GM12878 (cell line): Measurements from ENCODE around the gene TOP1. TPM values are rescaled to one million over a fixed set of nuclear protein-coding genes. Genes with fewer than 3 reads are reported as not detected.

Experiments used
- ATAC-seq: fragments of 200-7000 bp; cut with Tn5 transposase; 3 replicates; pipeline ENCODE4 v1.9.1; 2020; ENCODE audit warnings: mild to moderate bottlenecking, moderate library complexity
- BruUV-seq: library from RNA; stranded (reverse); fragments of 400-500 nt; replicated peaks from 2 replicates; lab custom pipeline; 2021; lab: Mats Ljungman, UMichigan
- CTCF ChIA-PET: fragments of 300-600 bp; sonication (Branson Sonifier 250); formaldehyde crosslinking; extraction: SDS; loops from one replicate; lab custom pipeline; 2021; ENCODE audit warnings: inconsistent platforms; lab: Yijun Ruan, JAX
- POLR2A ChIA-PET: fragments of 350-600 bp; formaldehyde crosslinking; extraction: SDS; loops from one replicate; lab custom pipeline; 2021; ENCODE audit warnings: inconsistent platforms; lab: Charles Lee
- RAD21 ChIA-PET: fragments of 300-600 bp; sonication (Branson Sonifier 250); formaldehyde crosslinking; loops from one replicate; lab custom pipeline; 2023; ENCODE audit warnings: antibody characterized with exemption; ENCODE audit not compliant: unreplicated experiment; lab: Charles Lee
- SMC1A ChIA-PET: fragments of 300-600 bp; sonication (Branson Sonifier 250); formaldehyde crosslinking; loops from one replicate; lab custom pipeline; 2023; ENCODE audit not compliant: unreplicated experiment, uncharacterized antibody; lab: Charles Lee
- DNase-seq: peaks from one replicate; pipeline ENCODE4 v3.0.0-alpha.2; 2011; ENCODE audit warnings: low read depth, low spot score
- FAIRE-seq: peaks from 3 replicates; lab custom pipeline; 2011; peaks lifted over from hg19 to GRCh38; lab: Jason Lieb, UNC
- H2AFZ ChIP-seq: 2 replicates; pipeline ENCODE4 v1.6.0; 2011; ENCODE audit warnings: low read depth, low read length, control low read depth; ENCODE audit not compliant: control insufficient read depth
- H3K27ac ChIP-seq: 2 replicates; pipeline ENCODE4 v1.5.1; 2011; ENCODE audit warnings: control low read depth; ENCODE audit not compliant: control insufficient read depth, insufficient read depth
- H3K27me3 ChIP-seq, 2 experiments: replicated peaks in 1 of 2; 2 replicates each; pipeline versions ENCODE4 v1.6.0 to v1.6.1; 2011; ENCODE audit warnings: low read length in 1 of 2; ENCODE audit not compliant: control insufficient read depth in 2 of 2, insufficient read depth in 2 of 2
- H3K36me3 ChIP-seq, 2 experiments: 2 replicates each; pipeline ENCODE4 v1.5.1; 2011; ENCODE audit warnings: low read length in 1 of 2; ENCODE audit not compliant: control insufficient read depth in 2 of 2, insufficient read depth in 2 of 2
- H3K4me1 ChIP-seq: 2 replicates; pipeline ENCODE4 v1.6.1; 2011; ENCODE audit warnings: mild to moderate bottlenecking, low read length, moderate library complexity, mixed read lengths; ENCODE audit not compliant: control insufficient read depth, insufficient read depth
- H3K4me2 ChIP-seq: 2 replicates; pipeline ENCODE4 v1.6.0; 2011; ENCODE audit warnings: control low read depth; ENCODE audit not compliant: control insufficient read depth, insufficient read depth
- H3K4me3 ChIP-seq: fragments of 200-600 bp; sonication (generic); 2 replicates; pipeline ENCODE4 v1.5.1; 2016
- H3K79me2 ChIP-seq: 2 replicates; pipeline ENCODE4 v1.6.0; 2011; ENCODE audit warnings: low read length; ENCODE audit not compliant: control insufficient read depth, insufficient read depth
- H3K9ac ChIP-seq: 2 replicates; pipeline ENCODE4 v1.8.0; 2011; ENCODE audit warnings: low read length, control low read depth, mixed read lengths; ENCODE audit not compliant: control insufficient read depth, insufficient read depth
- H3K9me3 ChIP-seq: replicated peaks from 3 replicates; pipeline ENCODE4 v1.5.1; 2011; ENCODE audit warnings: mild to moderate bottlenecking, low read length; ENCODE audit not compliant: control insufficient read depth, insufficient read depth
- H4K20me1 ChIP-seq: 2 replicates; pipeline ENCODE4 v1.6.0; 2011; ENCODE audit not compliant: control insufficient read depth, insufficient read depth
- CBX5 ChIP-seq: sonication (generic); IDR thresholded peaks from 2 replicates; pipeline ENCODE4 v1.6.1; 2016; ENCODE audit warnings: low read depth, moderate library complexity, mild to moderate bottlenecking, inconsistent platforms
- KDM1A ChIP-seq: fragments of 200-600 bp; sonication (generic); IDR thresholded peaks from 2 replicates; pipeline ENCODE4 v1.6.1; 2016; ENCODE audit warnings: borderline replicate concordance
- SRF ChIP-seq, 2 experiments: IDR thresholded peaks; 2 replicates each; pipeline ENCODE4 v1.6.1; 2011; ENCODE audit warnings: low read depth in 2 of 2, low read length in 2 of 2, mild to moderate bottlenecking in 1 of 2, moderate library complexity in 1 of 2
- YBX1 ChIP-seq: fragments of 450-650 bp; IDR thresholded peaks from 2 replicates; pipeline ENCODE4 v1.6.1; 2016; ENCODE audit warnings: antibody characterized with exemption
- ZNF274 ChIP-seq: IDR thresholded peaks from one replicate; pipeline ENCODE4 v1.8.0; 2011; ENCODE audit not compliant: insufficient read length, insufficient read depth
- WGBS: methylation state at CpG from one replicate; pipeline ENCODE4 v1.1.6; 2016; ENCODE audit warnings: low lambda C conversion rate; ENCODE audit not compliant: insufficient replicate concordance, insufficient coverage; ENCODE audit errors: missing lambda C conversion rate; 5-methylcytosine and 5-hydroxymethylcytosine counted together
- in situ Hi-C: fragments of 300-500 bp; cut with MboI; formaldehyde crosslinking; loops from 9 replicates; pipeline ENCODE4 v1.14.3; 2018; ENCODE audit warnings: mixed read lengths
- intact Hi-C: fragments of 100-400 bp; cut with micrococcal nuclease; formaldehyde crosslinking; loops from one replicate; pipeline ENCODE4 v1.14.2; 2022; ENCODE audit not compliant: unreplicated experiment
- polyA plus RNA-seq, 11 experiments: library from polyadenylated mRNA; depleted of rRNA in 4 of 11; unstranded in 6 of 11; stranded (reverse) in 5 of 11; fragments of >200 nt; fragmentation: Nextera tagmentation in 4 of 11; fragmentation: Illumina TruSeq in 1 of 11; extraction: Ambion mirVana in 4 of 11; extraction: Trizol in 1 of 11; gene quantifications; 1 replicate in 1 of 11; 2 replicates in 10 of 11; pipeline versions ENCODE4 v1.2.1 to v1.2.3, GENCODE V29; 2011 to 2016; ENCODE audit warnings: inconsistent platforms in 2 of 11, missing spikeins in 2 of 11, low read depth in 1 of 11
- total RNA-seq, 4 experiments: library from RNA; depleted of rRNA in 3 of 4; stranded (reverse); fragments of >200 nt in 3 of 4; fragmentation: Illumina TruSeq in 1 of 4; extraction: Trizol in 1 of 4; gene quantifications; 2 replicates each; pipeline versions ENCODE4 v1.2.1 to v1.2.3, GENCODE V29; 2013 to 2021
- TF ChIP-seq, protein P1 (sequence below): IDR thresholded peaks from 2 replicates; pipeline ENCODE4 v1.6.1; 2011; ENCODE audit warnings: borderline replicate concordance, low read depth, mild to moderate bottlenecking, moderate library complexity, low read length; ENCODE audit not compliant: insufficient read depth, poor library complexity, severe bottlenecking
- TF ChIP-seq, protein P2 (sequence below): IDR thresholded peaks from 2 replicates; pipeline ENCODE4 v1.6.1; 2011; ENCODE audit warnings: borderline replicate concordance, low read depth, mild to moderate bottlenecking, moderate library complexity, mixed read lengths, low read length; ENCODE audit not compliant: insufficient read depth; ENCODE audit errors: extremely low read length
- TF ChIP-seq, protein P3 (sequence below): IDR thresholded peaks from 2 replicates; pipeline ENCODE4 v1.6.1; 2012; ENCODE audit warnings: low read depth, low read length, improper control_type of control experiment
- TF ChIP-seq, protein P4 (sequence below): IDR thresholded peaks from 2 replicates; pipeline ENCODE4 v1.6.1; 2011; ENCODE audit warnings: low read depth, mild to moderate bottlenecking, low read length, moderate library complexity, borderline replicate concordance; ENCODE audit errors: extremely low read depth

TOP1 gene
- total and polyA plus RNA-seq, 10 of the 15 experiments (the other 5 are each of a cell fraction or from before 2014, with no cell fraction given) = 21.5 to 128 (median 47.3) TPM

DNA sequence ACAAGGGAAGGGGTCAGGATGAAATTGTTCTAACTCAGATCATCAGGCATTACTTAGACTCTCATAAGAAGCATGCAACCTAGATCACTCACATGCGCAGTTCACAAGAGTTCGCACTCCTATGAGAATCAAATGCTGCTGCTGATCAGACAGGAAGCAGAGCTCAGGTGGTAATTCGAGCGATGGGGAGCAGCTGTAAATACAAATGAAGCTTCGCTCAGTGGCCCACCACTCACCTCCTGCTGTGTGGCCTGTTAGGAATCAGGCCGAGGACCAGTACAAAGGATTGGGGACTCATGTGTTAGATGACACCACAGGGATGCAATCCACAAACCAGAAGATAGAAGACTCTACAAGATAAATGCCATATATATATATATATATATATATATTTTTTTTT, 31.5 kb upstream of the TOP1 start:
- Histone ChIP-seq H3K4me3 (no peak overlapping the region), H3K79me2 (no peaks in the 10 kb centered on the region), H3K27me3 (no peaks in the 10 kb centered on the region), H3K27ac (no peak overlapping the region), H3K4me2 (no peak overlapping the region), H3K9me3 (no peaks in the 10 kb centered on the region), H3K9ac (no peak overlapping the region), H2AFZ (no peak overlapping the region), H3K4me1 (peaks cover 5% of the 10 kb centered on the region)
- no TSS peak for BruUV-seq
- ChIA-PET RAD21 (interaction anchor here (0.6 to 19.1 kb wide), 2 partner anchors 19 to 44 kb away, joined by 5 to 696 read pairs; partner anchors contain the start of gene TOP1), CTCF (interaction anchor here (1.0 to 18.3 kb wide), 2 partner anchors 14 to 44 kb away, joined by 6 to 510 read pairs; no protein-coding TSS in a partner anchor), POLR2A (interaction anchor here (0.7 kb wide), 1 partner anchor 62 kb away, joined by 4 read pairs; no protein-coding TSS in a partner anchor), SMC1A (interaction anchor here (0.6 to 18.6 kb wide), 4 partner anchors 13 to 315 kb away, joined by 3 to 456 read pairs (median 168); no protein-coding TSS in a partner anchor)
- FAIRE-seq = peak; percentile 41
- in situ Hi-C loops (no loop called here), intact Hi-C loops (no loop called here)
- no peak for TF ChIP-seq YBX1
- TF ChIP-seq, protein P1, sequence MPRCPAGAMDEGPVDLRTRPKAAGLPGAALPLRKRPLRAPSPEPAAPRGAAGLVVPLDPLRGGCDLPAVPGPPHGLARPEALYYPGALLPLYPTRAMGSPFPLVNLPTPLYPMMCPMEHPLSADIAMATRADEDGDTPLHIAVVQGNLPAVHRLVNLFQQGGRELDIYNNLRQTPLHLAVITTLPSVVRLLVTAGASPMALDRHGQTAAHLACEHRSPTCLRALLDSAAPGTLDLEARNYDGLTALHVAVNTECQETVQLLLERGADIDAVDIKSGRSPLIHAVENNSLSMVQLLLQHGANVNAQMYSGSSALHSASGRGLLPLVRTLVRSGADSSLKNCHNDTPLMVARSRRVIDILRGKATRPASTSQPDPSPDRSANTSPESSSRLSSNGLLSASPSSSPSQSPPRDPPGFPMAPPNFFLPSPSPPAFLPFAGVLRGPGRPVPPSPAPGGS = no peak
- TF ChIP-seq, all 136 proteins: peak for 0
- no peak for DNase-seq
- H3K36me3 ChIP-seq = no peaks in the 10 kb centered on the region
- no peaks in the 10 kb centered on the region for H4K20me1 ChIP-seq
- 84% methylated on average over 6 of the region's 6 CpGs for WGBS
- no peak for ATAC-seq

DNA sequence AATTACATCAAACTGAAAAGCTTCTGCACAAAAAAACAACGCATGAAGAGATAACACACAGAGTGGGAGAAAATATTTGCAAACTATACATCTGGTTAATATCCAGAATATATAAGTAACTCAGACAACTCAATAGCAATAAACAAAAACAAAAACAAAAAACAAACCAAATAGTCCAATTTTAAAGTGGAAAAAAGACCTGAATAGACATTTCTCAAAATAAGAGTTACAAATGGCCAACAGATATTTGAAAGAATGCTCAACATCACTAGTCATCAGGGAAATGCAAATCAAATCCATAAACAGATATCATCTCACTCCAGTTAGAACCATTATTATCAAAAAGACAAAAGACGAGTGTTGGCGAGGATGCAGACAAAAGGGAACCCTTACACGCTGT, 28.8 kb upstream of the TOP1 start:
- in situ Hi-C loops (no loop called here), intact Hi-C loops (no loop called here)
- H3K4me1 ChIP-seq = peaks cover 20% of the 10 kb centered on the region
- no peaks in the 10 kb centered on the region for H3K36me3 ChIP-seq
- no peaks in the 10 kb centered on the region for H3K27me3 ChIP-seq
- no peak overlapping the region for H3K9ac ChIP-seq
- BruUV-seq = no TSS peak
- no peaks in the 10 kb centered on the region for H3K9me3 ChIP-seq
- no peaks in the 10 kb centered on the region for H4K20me1 ChIP-seq
- H3K4me3 ChIP-seq = no peak overlapping the region
- H2AFZ ChIP-seq = no peak overlapping the region
- H3K27ac ChIP-seq = no peak overlapping the region
- ATAC-seq = no peak
- ChIA-PET POLR2A (no interaction called here), SMC1A (interaction anchor here (0.7 to 3.9 kb wide), 4 partner anchors 8 to 80 kb away, joined by 3 to 25 read pairs (median 3); no protein-coding TSS in a partner anchor), CTCF (interaction anchor here (1.2 to 1.5 kb wide), 2 partner anchors 9 to 11 kb away, joined by 3 read pairs; no protein-coding TSS in a partner anchor), RAD21 (no interaction called here)
- DNase-seq = no peak
- H3K4me2 ChIP-seq = no peak overlapping the region
- WGBS = 99% methylated on average over 4 of the region's 4 CpGs
- FAIRE-seq = no peak
- H3K79me2 ChIP-seq = no peaks in the 10 kb centered on the region
- TF ChIP-seq, protein P2, sequence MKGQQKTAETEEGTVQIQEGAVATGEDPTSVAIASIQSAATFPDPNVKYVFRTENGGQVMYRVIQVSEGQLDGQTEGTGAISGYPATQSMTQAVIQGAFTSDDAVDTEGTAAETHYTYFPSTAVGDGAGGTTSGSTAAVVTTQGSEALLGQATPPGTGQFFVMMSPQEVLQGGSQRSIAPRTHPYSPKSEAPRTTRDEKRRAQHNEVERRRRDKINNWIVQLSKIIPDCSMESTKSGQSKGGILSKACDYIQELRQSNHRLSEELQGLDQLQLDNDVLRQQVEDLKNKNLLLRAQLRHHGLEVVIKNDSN = no peak
- TF ChIP-seq ZNF274 = no peak
- TF ChIP-seq, protein P3, sequence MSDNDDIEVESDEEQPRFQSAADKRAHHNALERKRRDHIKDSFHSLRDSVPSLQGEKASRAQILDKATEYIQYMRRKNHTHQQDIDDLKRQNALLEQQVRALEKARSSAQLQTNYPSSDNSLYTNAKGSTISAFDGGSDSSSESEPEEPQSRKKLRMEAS = no peak
- no peak for TF ChIP-seq CBX5
- TF ChIP-seq SRF (IDR thresholded peaks at IDR 0.05; ENCODE audit: low read depth in 2 of 2, low read length in 2 of 2) = no peak
- no peak for TF ChIP-seq KDM1A
- TF ChIP-seq, protein P4, sequence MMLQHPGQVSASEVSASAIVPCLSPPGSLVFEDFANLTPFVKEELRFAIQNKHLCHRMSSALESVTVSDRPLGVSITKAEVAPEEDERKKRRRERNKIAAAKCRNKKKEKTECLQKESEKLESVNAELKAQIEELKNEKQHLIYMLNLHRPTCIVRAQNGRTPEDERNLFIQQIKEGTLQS = no peak
